GM18907 (cell line): ENCODE results near the gene PPTC7.
"Not testable (repeated sequence)": the region's sequence is repeated elsewhere in the genome, so short reads cannot be mapped to it uniquely, and the experiment has no call there.

Experiments used
- ATAC-seq: cut with Tn5 transposase; IDR thresholded peaks from one replicate; pipeline ENCODE4 v1.9.1; 2021; ENCODE audit warnings: mild to moderate bottlenecking, moderate library complexity; ENCODE audit not compliant: unreplicated experiment

The PPTC7 gene

DNA sequence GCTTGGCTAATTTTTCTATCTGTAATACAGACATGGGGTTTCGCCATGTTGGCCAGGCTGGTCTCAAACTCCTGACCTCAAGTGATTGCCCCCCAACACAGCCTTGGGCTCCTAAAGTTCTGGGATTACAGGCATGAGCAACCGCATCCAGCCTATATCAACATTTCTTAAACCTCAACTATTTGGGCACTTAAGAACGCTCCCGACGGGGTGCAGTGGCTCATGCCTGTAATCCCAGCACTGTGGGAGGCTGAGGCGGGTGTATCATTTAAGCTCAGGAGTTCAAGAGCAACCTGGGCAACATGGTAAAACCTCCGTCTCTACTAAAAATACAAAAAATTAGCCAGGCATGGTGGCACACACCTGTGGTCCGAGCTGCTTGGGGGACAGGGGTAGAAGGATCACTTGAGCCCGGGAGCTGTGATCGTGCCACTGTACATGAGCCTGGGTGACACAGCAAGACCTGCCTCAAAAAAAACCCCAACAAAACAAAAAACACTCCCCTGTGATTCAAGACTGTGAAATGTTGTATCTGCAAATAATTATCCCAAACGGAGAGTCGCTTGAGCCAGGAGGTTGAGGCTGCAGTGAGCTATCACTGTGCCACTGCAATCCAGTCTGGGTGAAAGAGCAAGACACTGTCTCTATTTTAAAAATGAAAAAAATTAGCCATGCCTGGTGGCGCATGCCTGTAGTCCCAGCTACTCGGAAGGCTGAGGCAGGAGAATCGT is 21.5 kb downstream of the PPTC7 start:
- no peak for ATAC-seq

DNA sequence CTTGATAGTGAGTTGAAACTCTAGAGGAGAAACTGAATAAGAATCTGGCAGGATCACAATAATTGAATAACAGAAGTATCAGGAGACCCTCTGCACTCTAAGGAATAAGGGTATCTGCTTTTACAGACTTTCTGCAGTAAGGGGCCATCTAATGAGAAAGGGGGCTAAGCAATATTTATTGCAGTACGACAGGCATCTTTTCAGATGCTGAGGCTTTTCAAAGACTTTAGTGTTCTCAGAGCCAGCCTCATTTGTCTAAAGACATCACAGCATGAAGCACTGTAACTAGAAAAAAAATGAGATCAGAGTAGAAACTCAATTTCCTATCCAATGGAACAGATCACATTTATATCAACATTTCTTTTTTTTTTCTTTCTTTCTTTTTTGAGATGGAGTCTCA is 22.2 kb downstream of the PPTC7 start:
- ATAC-seq, result no peak

DNA sequence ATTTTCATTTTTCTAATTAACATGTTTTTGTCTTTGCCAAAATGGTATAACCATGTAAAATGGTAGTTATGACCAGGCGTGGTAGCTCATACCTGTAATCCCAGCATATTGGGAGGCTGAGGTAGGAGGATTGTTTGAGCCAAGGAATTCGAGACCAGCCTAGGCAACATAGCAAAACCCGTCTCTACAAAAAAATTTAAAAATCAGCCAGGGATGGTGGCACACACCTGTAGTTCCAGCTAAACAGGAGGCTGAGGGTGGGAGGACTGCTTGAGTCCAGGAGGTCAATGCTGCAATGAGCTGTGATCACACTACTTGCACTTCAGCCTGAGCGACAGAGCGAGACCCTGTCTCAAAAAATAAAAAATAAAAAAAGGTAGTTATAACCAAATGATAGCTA is 23.1 kb downstream of the PPTC7 start:
- no peak for ATAC-seq

DNA sequence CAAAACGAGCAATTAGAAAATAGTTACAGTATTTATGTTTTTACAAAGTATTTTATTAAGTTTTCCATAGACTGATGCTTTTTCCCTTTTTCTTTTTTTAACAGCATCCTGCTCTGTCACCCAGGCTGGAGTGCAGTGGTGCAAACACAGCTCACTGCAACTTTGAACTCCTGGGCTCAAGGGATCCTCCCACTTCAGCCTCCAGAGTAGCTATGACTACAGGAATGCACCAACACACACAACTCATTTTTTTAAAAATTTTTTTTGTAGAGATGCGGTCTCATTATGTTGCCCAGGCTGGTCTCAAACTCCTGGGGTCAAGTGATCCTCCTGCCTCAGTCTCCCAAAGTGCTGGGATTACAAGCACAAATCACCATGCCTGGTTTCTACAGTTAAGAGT is 24.2 kb downstream of the PPTC7 start:
- ATAC-seq, result not testable (repeated sequence)

DNA sequence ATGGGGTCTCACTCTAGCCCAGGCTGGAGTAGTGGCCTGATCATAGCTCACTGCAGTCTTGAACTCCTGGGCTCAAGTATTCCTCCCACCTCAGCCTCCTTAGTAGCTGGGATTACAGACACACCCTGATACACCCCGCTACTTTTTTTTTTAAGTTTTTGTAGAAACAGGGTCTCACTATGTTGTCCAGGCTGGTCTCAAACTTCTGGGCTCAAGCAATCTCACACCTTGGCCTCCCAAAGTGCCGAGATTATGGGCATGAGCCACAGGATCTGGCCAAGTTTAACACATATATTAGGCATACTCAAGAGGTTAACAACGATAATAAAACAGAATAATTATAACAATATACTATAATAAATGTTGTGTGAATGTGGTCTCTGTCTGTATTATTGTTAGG is 25.8 kb downstream of the PPTC7 start:
- no peak for ATAC-seq

DNA sequence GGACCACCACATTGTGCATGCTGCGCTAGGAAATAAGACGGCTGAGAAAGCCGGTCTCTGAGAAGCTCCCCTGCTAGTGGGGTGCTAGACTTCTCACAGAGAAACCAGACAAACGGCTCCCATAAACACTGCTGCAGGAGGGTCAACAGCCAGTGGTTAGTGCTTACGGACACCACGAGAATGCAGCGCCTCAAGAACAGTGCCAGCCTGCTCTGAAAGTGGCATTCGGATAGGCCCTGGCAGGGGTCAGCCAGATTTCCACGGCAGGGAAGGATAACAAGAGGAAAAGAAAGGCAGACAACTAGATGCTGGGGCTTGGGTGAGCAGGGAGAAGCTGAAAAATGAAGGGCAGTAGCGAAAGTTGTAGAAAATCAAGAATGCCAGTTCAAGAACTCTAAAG is 26.4 kb downstream of the PPTC7 start:
- ATAC-seq, result no peak

DNA sequence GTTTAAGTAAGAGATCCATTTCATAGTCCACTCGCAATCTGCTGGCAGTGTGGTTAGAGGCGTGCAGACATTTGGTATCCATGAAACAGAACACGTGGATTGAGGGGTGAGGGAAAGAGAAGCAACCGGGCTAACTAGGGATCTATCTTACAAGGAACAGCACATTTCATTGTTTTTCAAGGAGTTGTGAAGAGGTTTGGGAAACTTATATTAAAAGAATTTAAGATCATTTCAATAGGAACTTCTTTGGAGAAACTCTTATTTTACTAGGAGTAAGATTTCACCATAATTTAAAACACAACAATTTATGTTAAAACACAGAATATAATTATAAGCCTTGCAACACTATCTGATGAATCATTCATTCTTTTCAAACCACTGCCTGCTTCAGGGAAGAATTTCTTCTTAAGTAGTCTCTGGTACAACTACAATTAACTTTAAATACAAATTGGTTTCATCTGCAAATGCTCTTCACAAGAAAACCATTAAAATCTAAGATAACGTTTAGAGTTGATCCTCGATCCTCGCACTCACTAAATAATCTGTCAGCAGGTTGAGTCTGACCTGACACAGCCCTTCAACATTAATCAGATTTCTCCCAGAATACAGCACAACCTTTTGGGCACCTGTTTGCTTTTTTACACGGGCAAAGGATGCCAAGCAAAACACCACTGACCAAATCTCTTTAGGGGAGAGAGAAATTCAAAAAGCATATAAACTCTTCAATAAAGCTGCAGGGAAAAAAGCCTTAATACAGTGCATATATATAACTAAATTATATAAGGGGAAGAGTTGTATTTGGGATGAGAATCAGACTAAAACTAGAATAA is 27.3 kb downstream of the PPTC7 start:
- ATAC-seq, result no peak

DNA sequence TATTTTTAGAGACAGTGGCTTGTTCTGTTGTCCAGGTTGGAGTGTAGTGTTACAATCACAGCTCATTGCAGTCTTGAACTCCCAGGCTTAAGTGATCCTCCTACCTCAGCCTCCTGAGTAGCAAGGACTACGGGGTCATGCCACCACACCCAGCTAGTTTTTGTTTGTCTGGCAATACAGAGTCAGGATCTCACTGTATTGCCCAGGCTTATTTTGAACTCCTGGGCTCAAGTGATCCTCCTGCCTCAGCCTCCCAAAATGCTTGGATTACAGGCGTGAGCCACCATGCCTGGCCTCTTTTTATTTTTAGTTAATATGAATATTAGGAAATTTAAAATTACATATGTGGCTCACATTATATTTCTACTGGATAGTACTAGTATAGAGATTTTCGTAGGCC is 28.9 kb downstream of the PPTC7 start:
- ATAC-seq, result no peak

DNA sequence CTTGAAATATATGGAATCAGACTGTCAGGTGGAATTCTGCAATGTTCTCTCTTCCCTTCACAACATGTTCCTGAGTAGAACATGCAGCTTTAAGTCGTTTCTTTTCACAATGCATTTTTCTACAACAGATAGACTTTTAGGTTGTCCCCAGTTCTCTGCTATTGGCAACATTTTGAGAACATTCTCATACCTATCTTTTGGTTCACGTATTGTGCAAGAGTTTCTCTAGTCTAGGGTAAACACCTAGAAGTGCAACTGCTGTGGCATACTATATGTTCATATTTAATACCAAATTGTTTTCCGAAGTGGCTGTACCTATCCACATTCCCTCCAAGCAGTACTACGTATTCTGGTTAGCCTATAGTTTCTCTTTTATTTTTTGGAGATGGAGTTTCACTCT is 32.1 kb downstream of the PPTC7 start:
- ATAC-seq, result no peak

DNA sequence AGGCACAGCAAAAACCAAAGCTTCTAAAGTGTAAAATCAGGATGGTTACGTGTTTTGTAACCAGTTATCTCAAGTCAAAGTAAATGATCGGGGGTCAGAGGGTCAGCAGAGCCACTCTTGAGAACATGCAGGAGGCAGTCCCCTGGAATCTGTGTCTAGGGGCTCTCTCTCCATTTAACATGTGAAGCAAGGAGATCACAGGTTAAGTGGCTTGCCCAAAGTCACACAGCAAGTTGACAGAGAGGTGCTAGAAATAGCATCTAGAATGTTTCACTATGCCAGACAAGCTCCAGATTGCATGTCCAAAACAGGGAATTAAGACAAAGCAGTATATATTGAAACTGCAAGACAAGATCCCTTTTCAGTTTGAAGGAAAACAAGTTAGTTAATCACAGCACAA is 33.4 kb downstream of the PPTC7 start:
- ATAC-seq, result no peak

DNA sequence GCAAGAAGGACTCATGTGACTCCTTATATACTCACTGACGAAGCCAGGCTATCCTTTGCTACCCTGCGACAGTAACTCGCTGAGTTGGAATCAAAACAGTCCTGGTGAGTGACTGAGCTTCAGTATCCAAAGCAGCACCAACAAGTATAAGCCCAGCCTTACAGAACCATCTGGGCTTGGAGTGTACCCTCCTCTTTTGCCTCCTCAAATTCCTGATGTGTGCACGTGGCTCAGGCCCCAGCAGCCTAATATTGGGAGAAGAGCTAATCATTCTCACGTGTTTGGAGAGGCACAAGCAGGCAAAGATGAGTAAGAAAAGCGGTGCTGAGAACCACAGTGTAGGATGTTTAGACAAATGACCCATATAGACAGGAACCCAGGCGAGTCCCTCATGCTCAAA is 34.4 kb downstream of the PPTC7 start:
- no peak for ATAC-seq

DNA sequence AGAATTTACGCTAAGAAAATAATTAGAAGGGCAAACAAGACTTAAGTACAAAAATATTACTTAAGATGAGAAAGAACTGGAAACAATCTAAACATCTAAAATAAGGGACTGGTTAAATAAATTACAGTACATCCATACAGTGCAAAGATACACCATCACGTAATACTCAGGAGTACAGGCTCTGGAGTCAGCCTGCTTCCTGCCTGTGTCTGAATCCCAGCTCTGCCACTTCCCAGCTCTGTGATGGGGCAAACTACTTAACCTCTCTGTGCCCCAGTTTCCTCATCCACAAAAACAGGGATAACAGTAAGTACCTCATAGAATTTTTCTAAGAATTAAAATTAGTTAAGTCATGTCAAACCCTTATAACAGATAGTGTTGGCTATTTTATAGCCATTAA is 36.0 kb downstream of the PPTC7 start:
- ATAC-seq, result no peak

DNA sequence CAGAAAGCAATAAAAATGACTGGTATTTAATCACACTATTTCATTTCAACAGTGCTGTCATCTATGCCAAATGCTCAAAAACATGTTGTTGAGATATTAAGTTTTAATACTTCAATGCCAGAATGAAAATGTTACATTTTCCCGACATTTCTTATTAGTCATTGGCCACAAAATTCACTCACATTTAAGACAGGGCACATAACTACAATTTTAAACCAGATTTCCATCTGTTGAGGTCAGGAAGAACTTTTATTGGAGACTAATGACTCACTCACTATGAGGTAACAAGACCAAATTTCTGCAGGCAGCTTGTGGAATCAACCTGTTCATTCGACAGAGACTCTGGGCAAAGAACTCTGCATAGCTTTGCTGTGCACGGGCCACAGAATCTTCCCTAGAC is 36.8 kb downstream of the PPTC7 start:
- no peak for ATAC-seq

DNA sequence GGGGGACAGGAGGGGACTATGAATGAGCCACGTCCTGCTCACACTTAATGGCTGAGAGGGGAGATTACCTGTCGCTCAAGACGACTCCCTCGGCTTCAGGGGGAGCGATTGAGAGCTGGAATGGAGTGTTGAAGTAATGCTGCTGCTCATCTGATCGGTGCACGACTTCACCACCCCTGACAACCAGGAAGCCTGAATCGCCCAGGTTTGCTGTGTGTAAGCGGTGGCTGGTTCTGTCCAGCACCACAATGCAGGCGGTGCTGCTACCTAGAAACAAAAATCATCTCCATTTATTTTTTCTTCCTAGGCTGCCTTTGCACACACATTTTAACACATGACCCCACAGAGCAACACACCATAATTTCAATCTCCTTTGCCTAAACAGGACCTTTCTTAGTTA is 37.3 kb downstream of the PPTC7 start:
- ATAC-seq, result no peak

DNA sequence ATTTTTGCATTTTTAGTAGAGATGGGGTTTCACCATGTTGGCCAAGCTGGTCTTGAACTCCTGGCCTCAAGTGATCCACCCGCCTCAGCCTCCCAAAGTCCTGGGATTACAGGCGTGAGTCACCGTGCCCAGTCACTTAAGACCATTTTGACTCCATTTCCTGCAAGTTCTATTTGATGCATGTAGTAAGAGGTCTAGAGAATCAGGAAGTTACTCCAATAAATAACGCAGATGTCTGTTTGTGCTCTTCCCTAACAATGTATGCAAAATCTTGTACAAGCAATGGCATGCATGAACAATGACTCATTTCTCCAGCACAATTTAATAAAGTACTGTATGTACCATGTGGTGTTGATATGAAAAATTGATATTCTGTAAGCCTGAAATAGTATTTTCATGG is 37.9 kb downstream of the PPTC7 start:
- not testable (repeated sequence) for ATAC-seq

DNA sequence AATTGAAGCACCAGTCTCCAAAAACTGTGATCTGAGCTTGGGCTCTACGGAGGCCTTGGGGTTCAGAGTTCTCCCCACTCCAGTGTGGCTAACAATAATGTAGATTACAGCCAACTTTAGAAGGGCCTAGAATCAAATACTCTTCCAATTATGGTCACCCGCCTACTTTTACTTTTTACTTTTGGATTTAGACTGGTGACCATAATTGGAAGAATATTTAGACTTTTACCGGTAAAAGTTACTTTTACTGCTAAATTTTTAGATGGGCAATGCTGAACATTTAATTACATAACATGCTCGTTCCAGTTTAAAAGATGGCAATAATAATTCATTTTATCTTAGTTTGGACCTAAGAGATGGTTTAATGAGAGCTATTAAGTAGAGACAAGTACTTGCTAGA is 39.2 kb downstream of the PPTC7 start:
- no peak for ATAC-seq

DNA sequence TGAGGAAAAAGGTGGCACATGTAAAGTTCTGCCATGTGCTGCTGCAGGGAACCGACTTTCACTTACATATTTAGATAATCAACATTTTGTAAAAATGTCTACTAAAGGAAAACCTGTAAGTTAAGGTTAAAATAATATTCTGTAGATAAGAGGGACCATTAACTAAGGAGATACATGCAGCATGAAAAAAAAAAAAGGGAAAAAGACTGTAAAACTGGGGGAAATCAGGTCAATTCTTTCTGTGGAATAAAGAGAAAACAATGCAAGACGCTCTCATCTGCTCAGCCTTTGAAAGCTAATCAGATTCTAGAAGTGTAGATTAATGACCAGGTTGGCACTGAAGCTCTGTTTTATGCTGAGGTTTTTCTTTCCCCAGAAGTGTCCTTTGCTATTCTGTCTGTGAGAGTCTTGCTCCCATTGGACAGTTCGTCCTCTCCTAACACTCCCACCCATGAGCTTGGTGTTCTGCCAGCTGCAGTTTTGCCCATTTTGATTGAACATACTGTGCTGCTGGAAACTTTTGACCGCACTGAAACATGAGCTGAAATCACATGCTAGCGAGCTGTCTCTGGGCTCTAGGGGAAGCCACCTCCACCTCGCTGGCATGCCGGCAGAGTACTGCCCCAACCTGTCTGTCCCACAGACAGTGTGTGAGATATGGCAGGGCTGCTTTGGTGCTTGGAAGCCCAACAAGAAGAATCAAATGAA is 39.7 kb downstream of the PPTC7 start:
- no peak for ATAC-seq

DNA sequence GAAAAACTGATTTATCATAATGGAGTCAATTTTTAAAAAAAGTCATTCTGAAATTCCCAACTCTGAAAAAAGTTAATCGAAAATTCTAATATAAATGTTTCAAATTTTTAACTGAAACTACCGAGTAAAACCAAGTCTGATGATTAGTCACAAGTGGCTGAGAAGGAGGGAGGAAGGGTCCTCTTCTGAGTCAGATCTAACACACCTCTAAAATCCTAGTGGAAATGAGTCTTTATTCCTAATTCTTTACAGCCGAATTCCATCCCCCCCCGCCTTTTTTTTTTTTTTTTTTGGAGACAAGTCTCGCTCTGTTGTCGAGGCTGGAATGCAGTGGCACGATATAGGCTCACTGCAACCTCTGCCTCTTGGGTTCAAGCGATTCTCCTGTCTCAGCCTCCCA is 43.1 kb downstream of the PPTC7 start:
- no peak for ATAC-seq

DNA sequence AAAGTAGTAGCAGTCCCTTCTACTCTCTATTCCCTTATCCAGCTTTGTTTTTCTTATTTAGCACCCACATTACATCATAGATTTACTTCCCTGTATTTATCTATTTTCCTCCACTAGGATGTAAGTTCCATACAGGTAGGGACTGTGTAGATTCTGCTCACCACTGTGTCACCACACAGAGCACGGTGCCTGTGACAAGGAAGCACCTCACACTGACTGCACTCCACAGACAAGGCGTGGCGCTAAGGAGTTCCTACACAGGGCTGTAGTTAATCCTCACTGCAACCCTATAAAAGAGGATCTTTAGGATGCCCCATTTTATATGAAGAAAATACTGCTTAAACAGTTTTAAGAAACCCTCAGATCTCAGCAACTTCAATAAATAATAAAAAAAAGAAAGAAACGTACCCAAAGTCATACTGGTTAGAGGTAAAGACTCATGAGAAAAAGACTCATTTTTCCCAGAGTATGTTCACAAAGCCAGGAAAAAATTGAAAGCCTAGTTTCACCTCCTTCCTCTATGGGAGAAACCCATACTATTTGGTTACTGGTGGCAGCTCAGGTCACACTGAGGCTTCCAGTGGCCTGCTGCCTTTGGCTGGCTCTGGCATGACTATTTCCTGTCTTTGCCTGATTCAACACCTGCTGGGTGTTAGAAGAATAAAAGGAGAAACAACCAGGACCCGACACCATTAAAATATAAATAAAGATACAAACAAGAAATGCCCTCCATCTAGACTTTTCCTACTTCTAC is 44.1 kb downstream of the PPTC7 start:
- no peak for ATAC-seq

DNA sequence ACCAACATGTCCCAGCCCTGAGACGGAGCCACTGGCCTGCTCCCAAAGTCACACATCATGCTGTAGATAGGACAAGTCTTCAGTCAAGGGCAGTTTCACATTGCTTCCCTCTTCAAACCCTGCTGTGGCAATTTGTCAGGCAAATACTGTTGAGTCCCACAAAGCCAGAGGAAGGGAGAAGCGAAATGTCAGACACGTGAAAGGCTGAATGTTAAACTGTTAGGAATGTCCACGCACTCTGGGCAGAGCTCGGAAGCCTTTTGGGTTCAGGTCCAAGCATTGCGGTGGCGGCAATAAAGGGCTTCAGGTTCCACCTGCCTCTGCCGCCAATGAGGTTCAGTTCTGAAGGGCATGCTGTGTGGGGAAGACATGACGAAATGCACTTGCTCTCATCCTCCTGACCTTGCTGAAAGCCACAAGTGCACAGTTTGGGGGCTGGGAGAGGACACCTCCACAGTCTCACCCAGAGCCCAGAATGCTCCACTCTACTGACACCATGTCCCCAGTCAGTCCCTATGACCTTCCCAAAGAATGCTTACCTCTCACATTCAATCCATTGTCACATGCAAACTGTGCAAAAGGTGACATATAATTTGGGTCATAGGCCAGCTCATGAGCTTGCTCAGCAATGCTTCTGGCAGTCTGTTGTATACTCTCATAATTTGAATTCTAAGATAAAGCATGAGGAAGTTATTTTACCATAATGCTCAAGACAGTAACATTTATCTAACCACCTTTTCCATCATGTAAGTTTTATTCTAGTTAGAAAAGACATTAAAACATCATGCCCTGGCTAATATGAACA is 45.3 kb downstream of the PPTC7 start:
- ATAC-seq, result no peak
